ENCODE measurements around the gene ZNF467. TPM values are rescaled to one million over a fixed set of nuclear protein-coding genes. Genes with fewer than 3 reads are reported as not detected.

ZNF467 gene
- polyA plus RNA-seq, 1 experiment, result 0.14 TPM

DNA sequence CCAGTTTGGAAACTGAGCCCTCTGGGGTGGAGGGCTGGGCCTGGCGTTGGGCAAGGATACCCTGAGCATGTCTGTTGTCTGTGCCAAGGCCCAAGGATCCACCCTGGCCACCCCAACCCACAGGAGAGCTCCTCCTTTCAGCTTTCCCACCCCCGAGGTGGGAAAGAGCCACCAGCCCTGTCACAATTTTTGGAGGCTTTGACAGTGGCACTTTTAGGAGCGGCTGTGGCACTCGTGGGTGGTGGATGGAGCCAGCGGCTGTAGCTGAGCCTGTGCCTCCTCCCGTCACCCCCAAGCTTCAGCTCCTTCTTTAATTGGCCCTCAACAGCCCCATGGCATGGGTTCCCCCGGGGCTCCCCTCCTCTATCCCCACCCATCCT, 46.6 kb upstream of the ZNF467 start:
- POLR2A ChIA-PET, result no interaction called here
- H3K4me3 ChIP-seq (ENCODE audit: low read depth, low read length), result no peak overlapping the region
- no peak for DNase-seq (ENCODE audit: low read depth, low spot score)
- H3K27ac ChIP-seq (ENCODE audit: low read depth, low read length), result no peak overlapping the region
- CTCF ChIA-PET, result no interaction called here
- peaks cover 2% of the 10 kb centered on the region for H3K27me3 ChIP-seq (ENCODE audit: control insufficient read depth, insufficient read depth, low read length)
- TF ChIP-seq, protein P1, sequence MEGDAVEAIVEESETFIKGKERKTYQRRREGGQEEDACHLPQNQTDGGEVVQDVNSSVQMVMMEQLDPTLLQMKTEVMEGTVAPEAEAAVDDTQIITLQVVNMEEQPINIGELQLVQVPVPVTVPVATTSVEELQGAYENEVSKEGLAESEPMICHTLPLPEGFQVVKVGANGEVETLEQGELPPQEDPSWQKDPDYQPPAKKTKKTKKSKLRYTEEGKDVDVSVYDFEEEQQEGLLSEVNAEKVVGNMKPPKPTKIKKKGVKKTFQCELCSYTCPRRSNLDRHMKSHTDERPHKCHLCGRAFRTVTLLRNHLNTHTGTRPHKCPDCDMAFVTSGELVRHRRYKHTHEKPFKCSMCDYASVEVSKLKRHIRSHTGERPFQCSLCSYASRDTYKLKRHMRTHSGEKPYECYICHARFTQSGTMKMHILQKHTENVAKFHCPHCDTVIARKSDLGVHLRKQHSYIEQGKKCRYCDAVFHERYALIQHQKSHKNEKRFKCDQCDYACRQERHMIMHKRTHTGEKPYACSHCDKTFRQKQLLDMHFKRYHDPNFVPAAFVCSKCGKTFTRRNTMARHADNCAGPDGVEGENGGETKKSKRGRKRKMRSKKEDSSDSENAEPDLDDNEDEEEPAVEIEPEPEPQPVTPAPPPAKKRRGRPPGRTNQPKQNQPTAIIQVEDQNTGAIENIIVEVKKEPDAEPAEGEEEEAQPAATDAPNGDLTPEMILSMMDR (IDR thresholded peaks at IDR 0.05; ENCODE audit: low read depth, low read length), result no peak
- H3K9me3 ChIP-seq (ENCODE audit: control insufficient read depth, insufficient read depth, low read length), result no peaks in the 10 kb centered on the region; the same call in 1 of the 2 replicates

DNA sequence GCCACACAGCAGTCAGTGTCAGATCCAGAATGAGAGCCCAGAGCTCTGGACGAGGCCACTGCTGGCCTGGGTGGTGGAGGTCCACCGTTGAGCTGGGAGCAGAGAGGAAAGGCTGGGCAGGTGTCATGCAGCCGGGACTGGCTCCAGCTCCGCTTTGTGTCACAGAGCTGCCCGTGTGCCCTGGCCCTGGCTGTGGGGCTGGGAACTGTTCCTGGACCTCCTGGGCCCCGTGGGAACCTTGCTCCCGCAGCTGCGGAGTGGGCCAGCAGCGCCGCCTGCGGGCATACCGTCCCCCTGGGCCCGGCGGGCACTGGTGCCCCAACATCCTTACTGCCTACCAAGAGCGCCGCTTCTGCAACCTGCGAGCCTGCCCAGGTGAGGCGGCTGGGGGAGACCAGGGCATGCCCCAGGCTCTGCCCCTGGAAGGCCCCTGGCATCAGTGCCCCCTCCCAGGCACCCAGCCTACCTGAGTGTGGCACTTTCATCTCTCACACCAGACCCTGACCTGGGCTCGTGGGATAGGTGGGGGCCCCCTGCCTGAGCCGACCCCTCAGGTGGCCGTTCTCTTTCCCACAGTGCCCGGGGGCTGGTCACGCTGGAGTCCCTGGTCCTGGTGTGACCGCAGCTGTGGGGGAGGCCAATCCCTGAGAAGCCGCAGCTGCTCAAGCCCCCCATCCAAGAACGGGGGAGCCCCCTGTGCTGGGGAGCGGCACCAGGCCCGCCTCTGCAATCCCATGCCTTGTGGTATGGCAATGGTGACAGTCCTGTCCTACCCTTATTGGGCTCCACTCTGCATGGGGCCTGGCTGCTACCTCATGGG, 46.0 kb upstream of the ZNF467 start:
- TF ChIP-seq, protein P1 (IDR thresholded peaks at IDR 0.05; ENCODE audit: low read depth, low read length), result no peak
- Histone ChIP-seq H3K27ac (ENCODE audit: low read depth, low read length) (no peak overlapping the region), H3K4me3 (ENCODE audit: low read depth, low read length) (no peak overlapping the region), H3K9me3 (ENCODE audit: control insufficient read depth, insufficient read depth, low read length) (no peaks in the 10 kb centered on the region; the same call in 1 of the 2 replicates), H3K27me3 (ENCODE audit: control insufficient read depth, insufficient read depth, low read length) (peaks cover 4% of the 10 kb centered on the region)
- ChIA-PET POLR2A (interaction anchor here (0.6 kb wide), 1 partner anchor 13 kb away, joined by 3 read pairs; no protein-coding TSS in a partner anchor), CTCF (no interaction called here)
- no peak for DNase-seq (ENCODE audit: low read depth, low spot score)

DNA sequence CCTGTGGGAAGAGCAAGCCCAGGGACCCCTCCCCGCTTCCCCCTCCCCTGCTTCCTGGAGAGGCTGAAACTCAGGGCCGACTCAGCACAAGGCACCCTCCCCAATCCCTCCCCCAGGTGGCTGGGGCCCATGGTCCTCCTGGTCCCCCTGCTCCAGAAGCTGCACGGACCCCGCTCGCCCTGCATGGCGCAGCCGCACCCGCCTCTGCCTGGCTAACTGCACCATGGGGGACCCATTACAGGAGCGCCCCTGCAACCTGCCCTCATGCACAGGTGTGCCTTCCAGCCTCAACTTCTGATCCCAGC, 45.1 kb upstream of the ZNF467 start:
- no peak for DNase-seq (ENCODE audit: low read depth, low spot score)
- POLR2A ChIA-PET, result interaction anchor here (0.6 kb wide), 1 partner anchor 12 kb away, joined by 3 read pairs; no protein-coding TSS in a partner anchor
- no peak overlapping the region for H3K27ac ChIP-seq (ENCODE audit: low read depth, low read length)
- TF ChIP-seq, protein P1 (IDR thresholded peaks at IDR 0.05; ENCODE audit: low read depth, low read length), result no peak
- no peak overlapping the region for H3K4me3 ChIP-seq (ENCODE audit: low read depth, low read length)
- H3K9me3 ChIP-seq (ENCODE audit: control insufficient read depth, insufficient read depth, low read length), result no peaks in the 10 kb centered on the region; the same call in 1 of the 2 replicates
- CTCF ChIA-PET, result no interaction called here
- H3K27me3 ChIP-seq (ENCODE audit: control insufficient read depth, insufficient read depth, low read length), result peaks cover 4% of the 10 kb centered on the region

DNA sequence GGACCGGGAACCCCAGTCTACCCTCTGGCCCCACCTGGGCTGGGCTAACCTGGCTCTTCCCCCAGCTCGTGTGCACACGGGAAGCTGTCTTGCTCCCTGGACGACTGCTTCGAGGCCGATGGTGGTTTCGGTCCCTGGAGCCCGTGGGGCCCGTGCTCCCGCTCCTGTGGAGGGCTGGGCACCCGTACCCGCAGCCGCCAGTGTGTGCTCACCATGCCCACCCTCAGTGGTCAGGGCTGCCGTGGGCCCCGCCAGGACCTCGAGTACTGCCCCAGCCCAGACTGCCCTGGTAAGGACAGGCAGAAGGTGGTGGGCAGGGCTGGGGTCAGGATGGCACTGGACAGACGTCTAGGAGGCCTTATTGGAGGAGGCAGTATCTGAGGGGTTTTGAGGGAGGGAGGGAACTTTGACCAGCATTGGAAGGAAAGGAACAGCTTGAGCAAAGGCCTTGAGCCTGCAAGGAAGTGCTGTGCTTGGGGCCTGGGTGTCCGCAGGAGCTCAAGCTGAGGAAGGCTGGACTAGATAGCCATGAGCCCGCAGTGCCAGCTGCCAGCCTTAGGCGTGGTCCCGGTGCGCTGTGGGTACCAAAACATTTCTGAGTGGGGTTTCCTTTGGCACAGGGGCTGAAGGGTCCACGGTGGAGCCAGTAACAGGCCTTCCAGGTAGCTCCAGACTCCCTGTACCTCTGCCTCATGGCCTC, 44.6 kb upstream of the ZNF467 start:
- Histone ChIP-seq H3K9me3 (ENCODE audit: control insufficient read depth, insufficient read depth, low read length) (no peaks in the 10 kb centered on the region; the same call in 1 of the 2 replicates), H3K27ac (ENCODE audit: low read depth, low read length) (no peak overlapping the region), H3K4me3 (ENCODE audit: low read depth, low read length) (no peak overlapping the region), H3K27me3 (ENCODE audit: control insufficient read depth, insufficient read depth, low read length) (peaks cover 4% of the 10 kb centered on the region)
- DNase-seq (ENCODE audit: low read depth, low spot score), result no peak
- ChIA-PET POLR2A (no interaction called here), CTCF (no interaction called here)
- TF ChIP-seq, protein P1 (IDR thresholded peaks at IDR 0.05; ENCODE audit: low read depth, low read length), result no peak

DNA sequence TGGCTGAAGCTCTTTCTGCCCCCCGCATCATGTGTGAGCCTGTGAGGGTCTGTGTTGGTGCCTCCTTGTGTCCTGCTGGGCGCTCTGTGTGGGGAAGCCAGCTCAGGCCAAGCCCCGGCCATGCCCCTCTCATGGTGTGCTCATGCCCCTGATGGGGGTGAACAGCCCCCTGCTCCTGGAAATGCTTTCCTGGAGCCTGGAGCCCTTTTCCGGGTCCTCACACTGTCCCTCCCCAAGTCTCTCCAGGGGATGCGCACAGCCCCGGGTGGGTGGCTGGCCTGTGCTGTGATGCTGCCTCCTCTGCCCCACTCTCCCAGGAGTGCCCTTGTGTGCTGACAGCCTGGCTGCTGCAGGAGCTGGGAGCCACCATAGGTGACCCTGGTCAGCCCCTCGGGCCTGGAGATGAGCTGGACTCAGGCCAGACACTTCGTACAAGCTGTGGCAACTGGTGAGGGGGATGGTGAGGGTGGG, 43.9 kb upstream of the ZNF467 start:
- DNase-seq (ENCODE audit: low read depth, low spot score), result no peak
- ChIA-PET POLR2A (no interaction called here), CTCF (no interaction called here)
- Histone ChIP-seq H3K27ac (ENCODE audit: low read depth, low read length) (no peak overlapping the region), H3K4me3 (ENCODE audit: low read depth, low read length) (no peak overlapping the region), H3K27me3 (ENCODE audit: control insufficient read depth, insufficient read depth, low read length) (peaks cover 4% of the 10 kb centered on the region), H3K9me3 (ENCODE audit: control insufficient read depth, insufficient read depth, low read length) (no peaks in the 10 kb centered on the region; the same call in 1 of the 2 replicates)
- TF ChIP-seq, protein P1 (IDR thresholded peaks at IDR 0.05; ENCODE audit: low read depth, low read length), result no peak
